CD8-positive, alpha-beta memory T cell (primary cell): ENCODE data around the gene SLC30A1. TPM values are rescaled to one million over a fixed set of nuclear protein-coding genes. Genes with fewer than 3 reads are reported as not detected.
"Not testable (repeated sequence)": the region's sequence is repeated elsewhere in the genome, so short reads cannot be mapped to it uniquely, and the experiment has no call there.

Experiments
- CTCF ChIA-PET: fragments of 350-600 bp; sonication (Branson Sonifier 250); formaldehyde crosslinking; loops from one replicate; lab custom pipeline; 2021; ENCODE audit warnings: antibody characterized with exemption; lab: Charles Lee
- POLR2A ChIA-PET: fragments of 350-600 bp; sonication (Branson Sonifier 250); formaldehyde crosslinking; loops from one replicate; lab custom pipeline; 2021; ENCODE audit warnings: antibody characterized with exemption; lab: Charles Lee
- DNase-seq, 5 donors: peaks; one replicate each; pipeline versions ENCODE4 v3.0.0 to v3.0.0-alpha.2; 2020 to 2022; ENCODE audit warnings: mixed read lengths in 1 of 5
- H3K27ac ChIP-seq: one replicate; pipeline ENCODE4 v1.7.0; 2013; ENCODE audit warnings: low read depth, mild to moderate bottlenecking, low read length, moderate library complexity
- H3K27me3 ChIP-seq: 2 replicates; pipeline ENCODE4 v1.7.0; 2013; ENCODE audit warnings: low read length, mild to moderate bottlenecking; ENCODE audit not compliant: insufficient read depth, poor library complexity, severe bottlenecking
- H3K36me3 ChIP-seq: 2 replicates; pipeline ENCODE4 v1.7.0; 2013; ENCODE audit warnings: mild to moderate bottlenecking, low read length, moderate library complexity; ENCODE audit not compliant: insufficient read depth
- H3K4me1 ChIP-seq: 2 replicates; pipeline ENCODE4 v1.7.0; 2013; ENCODE audit warnings: mild to moderate bottlenecking, low read length, moderate library complexity; ENCODE audit not compliant: insufficient read depth
- H3K4me3 ChIP-seq: 2 replicates; pipeline ENCODE4 v1.7.0; 2013; ENCODE audit warnings: mild to moderate bottlenecking, low read length
- H3K9me3 ChIP-seq: 2 replicates; pipeline ENCODE4 v1.7.0; 2013; ENCODE audit warnings: mild to moderate bottlenecking, low read length
- H3K27ac Mint-ChIP-seq, 8 donors: one replicate each; pipeline ENCODE4 v1.8.0; 2020 to 2021; ENCODE audit warnings: mixed read lengths in 8 of 8, mild to moderate bottlenecking in 6 of 8, inconsistent platforms in 3 of 8, moderate library complexity in 3 of 8
- H3K27me3 Mint-ChIP-seq, 2 donors: one replicate each; pipeline ENCODE4 v1.8.0; 2020 to 2021; ENCODE audit warnings: mixed read lengths in 2 of 2, mild to moderate bottlenecking in 1 of 2, moderate library complexity in 1 of 2
- H3K36me3 Mint-ChIP-seq, 3 donors: one replicate each; pipeline ENCODE4 v1.8.0; 2020 to 2021; ENCODE audit warnings: mixed read lengths in 3 of 3, inconsistent platforms in 1 of 3, mild to moderate bottlenecking in 1 of 3
- H3K4me1 Mint-ChIP-seq, 3 donors: one replicate each; pipeline ENCODE4 v1.8.0; 2020 to 2021; ENCODE audit warnings: mixed read lengths in 3 of 3, inconsistent platforms in 1 of 3, mild to moderate bottlenecking in 1 of 3
- H3K4me3 Mint-ChIP-seq, 7 donors: one replicate each; pipeline ENCODE4 v1.8.0; 2020 to 2021; ENCODE audit warnings: mixed read lengths in 7 of 7, mild to moderate bottlenecking in 6 of 7, moderate library complexity in 4 of 7, inconsistent platforms in 2 of 7
- H3K9me3 Mint-ChIP-seq, 5 donors: one replicate each; pipeline ENCODE4 v1.8.0; 2020 to 2022; ENCODE audit warnings: mixed read lengths in 5 of 5, mild to moderate bottlenecking in 3 of 5, moderate library complexity in 2 of 5, inconsistent platforms in 1 of 5
- polyA plus RNA-seq: library from polyadenylated mRNA; unstranded; fragments of 300-500 nt; fragmentation: Illumina TruSeq; gene quantifications from one replicate; pipeline ENCODE4 v1.2.3, GENCODE V29; 2021
- total RNA-seq, 2 experiments: library from RNA; stranded (reverse); gene quantifications; one replicate each; pipeline ENCODE4 v1.2.3, GENCODE V29; 2021

Gene SLC30A1
- total RNA-seq (10 to 100 TPM; 16.5 to 17.1 TPM), polyA plus RNA-seq (3.4 TPM)

- peaks cover 47 to 66% (median 53%) of the 10 kb centered on the region in 3 donors for H3K4me1 Mint-ChIP-seq
- peak; percentile 99 to 100 (median 100) for DNase-seq
- H3K36me3 ChIP-seq, result peaks cover 7% of the 10 kb centered on the region
- H3K27me3 Mint-ChIP-seq, result no peaks in the 10 kb centered on the region
- peaks cover 5 to 26% (median 8%) of the 10 kb centered on the region in 3 donors for H3K36me3 Mint-ChIP-seq
- H3K27me3 ChIP-seq, result no peaks in the 10 kb centered on the region
- peak within 1 kb of the TSS; percentile 90 to 97 (median 96) for H3K4me3 Mint-ChIP-seq
- H3K27ac Mint-ChIP-seq, result peak within 1 kb of the TSS; percentile 85 to 97 (median 94)
- no peaks in the 10 kb centered on the region for H3K9me3 ChIP-seq
- POLR2A ChIA-PET, result interaction anchor here (0.7 to 1.6 kb wide), 6 partner anchors 27 to 318 kb away, joined by 3 to 4 read pairs (median 3); no protein-coding TSS in a partner anchor
- peaks cover 26% of the 10 kb centered on the region for H3K4me1 ChIP-seq
- peak within 1 kb of the TSS; percentile 77 for H3K27ac ChIP-seq
- no peaks in the 10 kb centered on the region for H3K9me3 Mint-ChIP-seq
- CTCF ChIA-PET, result interaction anchor here (0.7 to 2.8 kb wide), 12 partner anchors 9 to 102 kb away, joined by 3 to 15 read pairs (median 4); no protein-coding TSS in a partner anchor
- peak within 1 kb of the TSS; percentile 90 for H3K4me3 ChIP-seq
These were observed at the start of gene SLC30A1 for GRCh38 chr1:211578640-211579439. Gene SLC30A1 (minus strand): TSS chr1:211579161. CDS start chr1:211578612, 549 bp downstream.

- POLR2A ChIA-PET, result no interaction called here
- H3K9me3 Mint-ChIP-seq, result no peaks in the 10 kb centered on the region
These were observed 49.5 kb upstream of the SLC30A1 start for GRCh38 chr1:211628417-211628816.

GRCh38 chr1:211627259-211627658, 48.3 kb upstream of the SLC30A1 start:
- no peak overlapping the region for H3K27ac ChIP-seq
- Mint-ChIP-seq H3K4me1 (peaks cover 0 to 7% (median 5%) of the 10 kb centered on the region in 3 donors), H3K4me3 (no peak overlapping the region), H3K27me3 (peaks cover 0 to 7% of the 10 kb centered on the region in 2 donors), H3K27ac (peak overlapping the region in 1 of 8 donors; percentile 22), H3K9me3 (no peaks in the 10 kb centered on the region), H3K36me3 (no peaks in the 10 kb centered on the region)
- no peak overlapping the region for H3K4me3 ChIP-seq
- POLR2A ChIA-PET, result no interaction called here
- no peak for DNase-seq
- H3K9me3 ChIP-seq, result no peaks in the 10 kb centered on the region
- no peaks in the 10 kb centered on the region for H3K4me1 ChIP-seq
- CTCF ChIA-PET, result no interaction called here
- H3K27me3 ChIP-seq, result no peaks in the 10 kb centered on the region
- H3K36me3 ChIP-seq, result no peaks in the 10 kb centered on the region

More at GRCh38 chr1:211628417-211628816, 49.5 kb upstream of the SLC30A1 start:
- Mint-ChIP-seq H3K36me3 (no peaks in the 10 kb centered on the region), H3K4me1 (peaks cover 0 to 5% (median 4%) of the 10 kb centered on the region in 3 donors), H3K27ac (no peak overlapping the region), H3K27me3 (peaks cover 0 to 6% of the 10 kb centered on the region in 2 donors), H3K4me3 (no peak overlapping the region)
- DNase-seq, result no peak
- CTCF ChIA-PET, result interaction anchor here (0.9 kb wide), 1 partner anchor 113 kb away, joined by 4 read pairs; no protein-coding TSS in a partner anchor
- H3K36me3 ChIP-seq, result no peaks in the 10 kb centered on the region
- no peaks in the 10 kb centered on the region for H3K9me3 ChIP-seq
- H3K27me3 ChIP-seq, result no peaks in the 10 kb centered on the region
- no peak overlapping the region for H3K4me3 ChIP-seq
- no peaks in the 10 kb centered on the region for H3K4me1 ChIP-seq
- no peak overlapping the region for H3K27ac ChIP-seq

- H3K27ac Mint-ChIP-seq, H3K36me3 ChIP-seq, H3K4me3 Mint-ChIP-seq, H3K36me3 Mint-ChIP-seq, H3K27ac ChIP-seq, H3K27me3 ChIP-seq, H3K4me3 ChIP-seq, POLR2A ChIA-PET, DNase-seq, CTCF ChIA-PET, H3K9me3 Mint-ChIP-seq, H3K27me3 Mint-ChIP-seq, H3K9me3 ChIP-seq, H3K4me1 Mint-ChIP-seq, H3K4me1 ChIP-seq: not testable (repeated sequence)
These were observed 46.9 kb upstream of the SLC30A1 start for GRCh38 chr1:211625866-211626265.

- POLR2A ChIA-PET, result interaction anchor here (0.9 kb wide), 1 partner anchor 47 kb away, joined by 3 read pairs; no protein-coding TSS in a partner anchor
- no peak overlapping the region for H3K4me3 Mint-ChIP-seq
- peaks cover 0 to 5% of the 10 kb centered on the region in 2 donors for H3K27me3 Mint-ChIP-seq
- H3K4me1 Mint-ChIP-seq, result peaks cover 0 to 7% (median 5%) of the 10 kb centered on the region in 3 donors
- peak in 4 of 5 donors; percentile 6 to 64 (median 25) for DNase-seq
- no peaks in the 10 kb centered on the region for H3K9me3 Mint-ChIP-seq
- no peak overlapping the region for H3K27ac ChIP-seq
- H3K4me3 ChIP-seq, result no peak overlapping the region
- H3K27me3 ChIP-seq, result no peaks in the 10 kb centered on the region
- H3K4me1 ChIP-seq, result no peaks in the 10 kb centered on the region
- H3K27ac Mint-ChIP-seq, result no peak overlapping the region
- no peaks in the 10 kb centered on the region for H3K36me3 ChIP-seq
- H3K36me3 Mint-ChIP-seq, result no peaks in the 10 kb centered on the region
- CTCF ChIA-PET, result interaction anchor here (0.8 to 1.5 kb wide), 5 partner anchors 9 to 111 kb away, joined by 3 to 7 read pairs (median 3); partner anchors contain the start of gene SLC30A1
- no peaks in the 10 kb centered on the region for H3K9me3 ChIP-seq
These were observed 46.1 kb upstream of the SLC30A1 start for GRCh38 chr1:211625040-211625439.

GRCh38 chr1:211623515-211623914, 44.6 kb upstream of the SLC30A1 start:
- no peaks in the 10 kb centered on the region for H3K4me1 ChIP-seq
- H3K27ac ChIP-seq, result no peak overlapping the region
- H3K27me3 ChIP-seq, result no peaks in the 10 kb centered on the region
- H3K36me3 ChIP-seq, result no peaks in the 10 kb centered on the region
- no peak for DNase-seq
- H3K9me3 Mint-ChIP-seq, result no peaks in the 10 kb centered on the region
- peaks cover 0 to 5% of the 10 kb centered on the region in 2 donors for H3K27me3 Mint-ChIP-seq
- no peak overlapping the region for H3K4me3 ChIP-seq
- CTCF ChIA-PET, result interaction anchor here (0.7 kb wide), 1 partner anchor 19 kb away, joined by 3 read pairs; no protein-coding TSS in a partner anchor
- H3K27ac Mint-ChIP-seq, result no peak overlapping the region
- H3K9me3 ChIP-seq, result no peaks in the 10 kb centered on the region
- no peaks in the 10 kb centered on the region for H3K36me3 Mint-ChIP-seq
- POLR2A ChIA-PET, result no interaction called here
- H3K4me3 Mint-ChIP-seq, result no peak overlapping the region
- H3K4me1 Mint-ChIP-seq, result peaks cover 0 to 7% (median 5%) of the 10 kb centered on the region in 3 donors

- no peaks in the 10 kb centered on the region for H3K27me3 ChIP-seq
- POLR2A ChIA-PET, result interaction anchor here (0.6 kb wide), 1 partner anchor 26 kb away, joined by 3 read pairs; no protein-coding TSS in a partner anchor
- no peak overlapping the region for H3K27ac ChIP-seq
- Mint-ChIP-seq H3K4me3 (no peak overlapping the region), H3K9me3 (no peaks in the 10 kb centered on the region), H3K36me3 (no peaks in the 10 kb centered on the region), H3K27me3 (peaks cover 0 to 5% of the 10 kb centered on the region in 2 donors), H3K4me1 (peaks cover 0 to 7% (median 5%) of the 10 kb centered on the region in 3 donors), H3K27ac (no peak overlapping the region)
- no peaks in the 10 kb centered on the region for H3K4me1 ChIP-seq
- H3K36me3 ChIP-seq, result no peaks in the 10 kb centered on the region
- DNase-seq, result no peak
- no peaks in the 10 kb centered on the region for H3K9me3 ChIP-seq
- H3K4me3 ChIP-seq, result no peak overlapping the region
- CTCF ChIA-PET, result no interaction called here
These were observed 42.7 kb upstream of the SLC30A1 start for GRCh38 chr1:211621447-211622198.
